ENCODE results near the gene PCOLCE2.
A peak's percentile ranks its signal among the peaks of the same experiment; 100 is the strongest.

The PCOLCE2 gene

GRCh38 chr3:142916605-142917004, 27.7 kb upstream of the PCOLCE2 start:
- Mint-ChIP-seq H3K4me3 (no peak overlapping the region), H3K36me3 (ENCODE audit: low read depth) (no peaks in the 10 kb centered on the region), H3K27ac (peak overlapping the region; percentile 20), H3K27me3 (ENCODE audit: low read depth, poor library complexity) (peaks cover 14% of the 10 kb centered on the region), H3K4me1 (no peaks in the 10 kb centered on the region), H3K9me3 (peaks cover 9% of the 10 kb centered on the region)
- TF ChIP-seq CTCF (IDR thresholded peaks at IDR 0.05), result no peak
- no peak for DNase-seq

- no peak for DNase-seq
- peaks cover 9% of the 10 kb centered on the region for H3K9me3 Mint-ChIP-seq
- no peak overlapping the region for H3K4me3 Mint-ChIP-seq
- H3K4me1 Mint-ChIP-seq, result no peaks in the 10 kb centered on the region
- peaks cover 14% of the 10 kb centered on the region for H3K27me3 Mint-ChIP-seq (ENCODE audit: low read depth, poor library complexity)
- no peak overlapping the region for H3K27ac Mint-ChIP-seq
- TF ChIP-seq CTCF (IDR thresholded peaks at IDR 0.05), result no peak
- H3K36me3 Mint-ChIP-seq (ENCODE audit: low read depth), result no peaks in the 10 kb centered on the region
Measured at GRCh38 chr3:142915636-142916035, 26.8 kb upstream of the PCOLCE2 start.

GRCh38 chr3:142914286-142914811, 25.5 kb upstream of the PCOLCE2 start:
- peaks cover 8% of the 10 kb centered on the region for H3K27me3 Mint-ChIP-seq (ENCODE audit: low read depth, poor library complexity)
- no peak for DNase-seq
- no peaks in the 10 kb centered on the region for H3K4me1 Mint-ChIP-seq
- no peak overlapping the region for H3K4me3 Mint-ChIP-seq
- no peak for TF ChIP-seq CTCF (IDR thresholded peaks at IDR 0.05)
- no peak overlapping the region for H3K27ac Mint-ChIP-seq
- peaks cover 5% of the 10 kb centered on the region for H3K9me3 Mint-ChIP-seq
- H3K36me3 Mint-ChIP-seq (ENCODE audit: low read depth), result no peaks in the 10 kb centered on the region

GRCh38 chr3:142913432-142913831, 24.5 kb upstream of the PCOLCE2 start:
- no peaks in the 10 kb centered on the region for H3K4me1 Mint-ChIP-seq
- no peak for DNase-seq
- no peaks in the 10 kb centered on the region for H3K9me3 Mint-ChIP-seq
- H3K27ac Mint-ChIP-seq, result no peak overlapping the region
- no peak overlapping the region for H3K4me3 Mint-ChIP-seq
- no peak for TF ChIP-seq CTCF (IDR thresholded peaks at IDR 0.05)
- no peaks in the 10 kb centered on the region for H3K36me3 Mint-ChIP-seq (ENCODE audit: low read depth)
- H3K27me3 Mint-ChIP-seq (ENCODE audit: low read depth, poor library complexity), result peaks cover 5% of the 10 kb centered on the region

- H3K4me1 Mint-ChIP-seq, result no peaks in the 10 kb centered on the region
- no peak overlapping the region for H3K27ac Mint-ChIP-seq
- peaks cover 3% of the 10 kb centered on the region for H3K27me3 Mint-ChIP-seq (ENCODE audit: low read depth, poor library complexity)
Measured at GRCh38 chr3:142912402-142913172, 23.7 kb upstream of the PCOLCE2 start.

More at GRCh38 chr3:142912402-142913172, 23.7 kb upstream of the PCOLCE2 start:
- DNase-seq, result no peak
- Mint-ChIP-seq H3K9me3 (no peaks in the 10 kb centered on the region), H3K36me3 (ENCODE audit: low read depth) (no peaks in the 10 kb centered on the region), H3K4me3 (no peak overlapping the region)
- no peak for TF ChIP-seq CTCF (IDR thresholded peaks at IDR 0.05)
